GM21447 (cell line): Measurements from ENCODE around the gene NRIP1.

Experiments
- ATAC-seq: cut with Tn5 transposase; IDR thresholded peaks from one replicate; pipeline ENCODE4 v1.9.1; 2021; ENCODE audit not compliant: unreplicated experiment

The NRIP1 gene

DNA sequence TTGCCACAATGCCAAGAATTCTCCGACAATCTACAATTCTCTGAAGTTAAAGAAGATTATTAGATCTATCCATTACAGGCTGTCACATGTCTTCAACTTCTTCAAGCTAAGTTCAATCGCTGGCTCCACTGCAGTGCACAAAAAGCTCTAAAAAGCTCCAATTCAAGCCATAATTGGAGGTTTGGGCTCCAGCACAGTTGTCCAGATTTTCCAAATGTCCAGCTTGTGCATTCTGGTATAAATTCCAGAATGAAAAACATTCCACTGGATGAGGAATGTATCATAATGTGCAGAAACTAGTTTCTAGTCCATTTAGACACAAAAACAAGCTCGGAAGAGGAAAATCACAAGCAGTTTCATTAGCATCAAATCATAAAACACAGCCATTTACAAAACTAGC is 138.6 kb downstream of the NRIP1 start:
- no peak for ATAC-seq

GRCh38 chr21:14923468-14923867 is 141.3 kb downstream of the NRIP1 start:
- ATAC-seq = no peak

- ATAC-seq = no peak
Observed at GRCh38 chr21:14922980-14923379, 141.8 kb downstream of the NRIP1 start.

DNA sequence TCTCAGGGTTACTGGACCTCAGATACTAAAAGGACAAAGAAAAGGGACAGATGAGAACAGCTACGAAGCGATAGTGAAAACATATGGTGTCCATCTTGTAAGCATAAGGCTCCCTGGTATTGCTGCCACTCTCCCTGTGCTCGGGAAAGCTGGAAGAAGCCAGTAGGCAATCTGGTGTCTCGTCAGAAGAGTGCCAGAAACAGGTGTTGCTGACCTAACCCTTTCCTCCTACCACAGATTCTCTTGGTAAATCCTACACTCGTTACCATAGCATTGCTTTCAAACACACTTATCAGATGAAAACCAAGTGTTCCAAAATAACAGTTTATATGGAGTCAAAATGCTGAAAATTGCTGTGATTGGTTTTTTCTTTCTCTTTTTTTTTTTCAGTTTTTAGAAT is 146.3 kb downstream of the NRIP1 start:
- no peak for ATAC-seq

DNA sequence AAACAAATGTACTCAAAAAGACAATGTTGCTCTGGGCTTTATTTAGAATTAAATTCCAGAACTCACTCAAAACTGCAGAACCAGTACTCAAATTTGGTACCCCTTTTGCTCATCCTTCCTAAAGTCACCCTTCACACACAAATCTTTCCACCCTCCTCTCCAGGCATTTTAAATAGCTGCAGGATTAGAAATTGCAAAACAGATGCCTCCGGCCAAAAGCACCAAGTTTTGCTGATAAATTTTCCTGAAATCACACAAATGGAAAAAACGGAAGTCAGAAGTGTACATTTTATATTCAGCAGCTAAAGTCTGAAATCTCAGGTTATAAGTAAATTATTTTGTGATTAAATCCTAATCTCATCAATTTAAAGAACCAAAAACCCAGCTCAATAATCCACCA is 147.0 kb downstream of the NRIP1 start:
- ATAC-seq = no peak

GRCh38 chr21:14916676-14917141 is 148.1 kb downstream of the NRIP1 start:
- no peak for ATAC-seq

DNA sequence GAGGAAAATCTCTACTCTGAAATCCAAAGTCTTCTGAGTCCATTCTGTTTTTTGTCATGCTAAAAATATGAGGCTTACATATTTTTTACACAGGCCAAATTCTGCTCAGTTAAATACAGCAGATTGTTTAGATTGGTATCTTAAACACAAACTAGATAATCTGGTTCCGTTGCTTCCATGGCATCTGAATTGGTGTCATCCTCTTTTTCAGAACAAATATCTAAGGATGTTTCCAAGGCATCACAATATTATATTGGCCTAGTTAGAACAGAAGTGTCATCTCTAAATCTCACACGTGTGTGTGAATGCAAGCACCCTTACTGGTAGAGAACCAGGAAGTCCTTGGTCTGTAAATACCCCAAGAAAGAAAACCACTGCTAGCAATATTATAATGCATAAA is 151.2 kb downstream of the NRIP1 start:
- no peak for ATAC-seq

GRCh38 chr21:14911351-14911750 is 153.4 kb downstream of the NRIP1 start:
- no peak for ATAC-seq
